Measurements from ENCODE around the gene SCAF4.

DNA sequence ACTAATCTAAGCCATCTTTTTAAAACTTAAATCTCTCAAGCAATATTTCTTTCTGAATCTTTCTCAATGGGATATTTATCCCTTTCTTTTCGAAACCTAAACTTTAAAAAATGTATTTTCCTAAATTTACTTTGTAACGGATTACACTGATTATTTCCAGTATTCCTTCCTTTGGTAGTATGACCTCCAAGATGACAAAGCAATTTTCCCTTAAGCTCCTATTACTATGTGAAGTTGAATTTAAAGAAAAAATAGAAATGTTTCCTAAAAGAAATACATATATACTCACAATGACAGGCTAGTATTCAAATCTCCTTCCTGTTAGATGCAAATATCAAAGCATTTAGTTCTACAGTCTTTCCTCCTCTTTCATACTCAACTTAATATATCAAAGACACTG is 15.8 kb downstream of the SCAF4 start:
- TF ChIP-seq, protein P1, sequence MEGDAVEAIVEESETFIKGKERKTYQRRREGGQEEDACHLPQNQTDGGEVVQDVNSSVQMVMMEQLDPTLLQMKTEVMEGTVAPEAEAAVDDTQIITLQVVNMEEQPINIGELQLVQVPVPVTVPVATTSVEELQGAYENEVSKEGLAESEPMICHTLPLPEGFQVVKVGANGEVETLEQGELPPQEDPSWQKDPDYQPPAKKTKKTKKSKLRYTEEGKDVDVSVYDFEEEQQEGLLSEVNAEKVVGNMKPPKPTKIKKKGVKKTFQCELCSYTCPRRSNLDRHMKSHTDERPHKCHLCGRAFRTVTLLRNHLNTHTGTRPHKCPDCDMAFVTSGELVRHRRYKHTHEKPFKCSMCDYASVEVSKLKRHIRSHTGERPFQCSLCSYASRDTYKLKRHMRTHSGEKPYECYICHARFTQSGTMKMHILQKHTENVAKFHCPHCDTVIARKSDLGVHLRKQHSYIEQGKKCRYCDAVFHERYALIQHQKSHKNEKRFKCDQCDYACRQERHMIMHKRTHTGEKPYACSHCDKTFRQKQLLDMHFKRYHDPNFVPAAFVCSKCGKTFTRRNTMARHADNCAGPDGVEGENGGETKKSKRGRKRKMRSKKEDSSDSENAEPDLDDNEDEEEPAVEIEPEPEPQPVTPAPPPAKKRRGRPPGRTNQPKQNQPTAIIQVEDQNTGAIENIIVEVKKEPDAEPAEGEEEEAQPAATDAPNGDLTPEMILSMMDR (IDR thresholded peaks at IDR 0.05; ENCODE audit: insufficient read depth, low read depth, low read length) = no peak
- TF ChIP-seq EZH2 (IDR thresholded peaks at IDR 0.05; ENCODE audit: insufficient read depth, low read length) = no peak
